ENCODE measurements around the gene NMRK1.
A peak's percentile ranks its signal among the peaks of the same experiment; 100 is the strongest.

The NMRK1 gene

GRCh38 chr9:75105841-75106240 is 17.9 kb upstream of the NMRK1 start:
- DNase-seq (ENCODE audit: insufficient read length, low spot score) (no peak), FAIRE-seq (no peak)
- TF ChIP-seq SPI1 (IDR thresholded peaks at IDR 0.05; ENCODE audit: low read depth, low read length) (no peak), POLR2AphosphoS5 (IDR thresholded peaks at IDR 0.05; ENCODE audit: low read depth, low read length) (no peak), POLR2A (IDR thresholded peaks at IDR 0.05; ENCODE audit: low read depth, low read length) (no peak), TAF1 (IDR thresholded peaks at IDR 0.05; ENCODE audit: low read depth, low read length) (no peak), POU2F2 (IDR thresholded peaks at IDR 0.05; ENCODE audit: low read depth, low read length) (no peak), PAX5 (IDR thresholded peaks at IDR 0.05; ENCODE audit: insufficient read depth, low read length, severe bottlenecking) (no peak)

- FAIRE-seq (no peak), DNase-seq (ENCODE audit: insufficient read length, low spot score) (no peak)
- TF ChIP-seq POU2F2 (IDR thresholded peaks at IDR 0.05; ENCODE audit: low read depth, low read length) (no peak), POLR2AphosphoS5 (IDR thresholded peaks at IDR 0.05; ENCODE audit: low read depth, low read length) (no peak)
Observed at GRCh38 chr9:75105019-75105540, 17.1 kb upstream of the NMRK1 start.

- DNase-seq (ENCODE audit: insufficient read length, low spot score) (no peak), FAIRE-seq (no peak)
- TF ChIP-seq PAX5 (IDR thresholded peaks at IDR 0.05; ENCODE audit: insufficient read depth, low read length, severe bottlenecking) (no peak), POLR2A (IDR thresholded peaks at IDR 0.05; ENCODE audit: low read depth, low read length) (no peak), SPI1 (IDR thresholded peaks at IDR 0.05; ENCODE audit: low read depth, low read length) (no peak), POU2F2 (IDR thresholded peaks at IDR 0.05; ENCODE audit: low read depth, low read length) (no peak), TAF1 (IDR thresholded peaks at IDR 0.05; ENCODE audit: low read depth, low read length) (no peak), POLR2AphosphoS5 (IDR thresholded peaks at IDR 0.05; ENCODE audit: low read depth, low read length) (no peak)
Observed at GRCh38 chr9:75104607-75105006, 16.7 kb upstream of the NMRK1 start.

DNA sequence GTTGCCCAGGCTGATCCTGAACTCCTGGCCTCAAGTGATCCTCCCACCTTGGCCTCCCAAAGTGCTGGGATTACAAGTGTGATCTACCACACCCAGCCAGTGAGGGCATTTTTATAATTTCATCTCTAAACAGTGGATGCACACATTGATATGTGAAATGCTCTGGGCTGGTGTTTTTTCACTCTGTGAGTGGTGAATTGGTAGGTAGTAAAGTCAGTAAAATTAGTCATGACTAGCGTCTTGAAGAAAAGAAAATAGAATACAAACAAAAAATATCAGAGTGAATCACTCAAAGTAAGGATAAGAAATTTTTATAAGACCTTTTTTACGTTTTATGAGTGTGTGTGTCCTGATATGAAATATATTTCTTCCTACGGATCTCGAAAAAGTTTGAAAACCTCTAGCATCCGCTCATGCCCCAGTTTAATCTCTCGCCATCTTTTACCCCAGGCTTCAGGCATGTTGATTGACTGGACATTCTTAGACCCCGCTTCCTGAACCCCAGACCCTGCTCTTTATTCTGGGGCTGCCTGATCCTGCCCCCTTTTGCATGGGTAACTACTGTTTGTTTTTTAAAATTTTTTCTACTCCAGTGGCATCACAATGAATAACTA is 14.3 kb upstream of the NMRK1 start:
- DNase-seq (ENCODE audit: insufficient read length, low spot score) (no peak), FAIRE-seq (no peak)
- TF ChIP-seq TAF1 (IDR thresholded peaks at IDR 0.05; ENCODE audit: low read depth, low read length) (no peak), POLR2AphosphoS5 (IDR thresholded peaks at IDR 0.05; ENCODE audit: low read depth, low read length) (no peak), SPI1 (IDR thresholded peaks at IDR 0.05; ENCODE audit: low read depth, low read length) (no peak), PAX5 (IDR thresholded peaks at IDR 0.05; ENCODE audit: insufficient read depth, low read length, severe bottlenecking) (no peak)

DNA sequence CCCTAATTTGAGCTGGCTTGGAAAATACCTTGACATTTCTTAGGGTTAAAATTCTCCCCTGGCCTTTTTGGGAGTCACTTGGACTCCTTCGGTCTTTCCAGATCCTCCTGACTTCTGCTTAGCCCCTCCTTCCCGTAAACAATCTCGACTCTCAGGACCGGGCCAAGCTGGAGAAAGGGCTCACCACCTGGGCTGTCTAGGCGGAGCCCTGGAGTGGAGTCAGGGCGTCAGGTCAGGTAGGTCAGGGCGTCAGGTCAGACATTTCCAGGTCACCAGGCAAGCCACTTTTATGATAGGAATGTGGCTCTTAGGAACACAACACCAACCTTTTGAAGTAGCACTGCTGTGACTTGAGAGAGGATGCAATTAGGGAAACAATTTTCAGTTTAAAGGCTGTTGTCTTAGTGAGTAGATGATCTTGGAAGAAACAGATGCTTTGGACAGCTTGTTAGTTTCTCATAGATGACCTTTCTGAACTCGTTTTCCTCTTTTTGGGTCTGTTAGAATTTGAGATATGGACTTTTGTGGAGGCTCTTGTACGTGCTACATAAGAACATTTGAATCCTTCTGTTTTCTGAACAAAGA is 13.1 kb upstream of the NMRK1 start:
- no peak for FAIRE-seq
- TF ChIP-seq PAX5 (IDR thresholded peaks at IDR 0.05; ENCODE audit: insufficient read depth, low read length, severe bottlenecking) (no peak), POLR2A (IDR thresholded peaks at IDR 0.05; ENCODE audit: low read depth, low read length) (no peak), TAF1 (IDR thresholded peaks at IDR 0.05; ENCODE audit: low read depth, low read length) (no peak), SPI1 (IDR thresholded peaks at IDR 0.05; ENCODE audit: low read depth, low read length) (no peak), POU2F2 (IDR thresholded peaks at IDR 0.05; ENCODE audit: low read depth, low read length) (no peak), POLR2AphosphoS5 (IDR thresholded peaks at IDR 0.05; ENCODE audit: low read depth, low read length) (no peak)
- no peak for DNase-seq (ENCODE audit: insufficient read length, low spot score)

DNA sequence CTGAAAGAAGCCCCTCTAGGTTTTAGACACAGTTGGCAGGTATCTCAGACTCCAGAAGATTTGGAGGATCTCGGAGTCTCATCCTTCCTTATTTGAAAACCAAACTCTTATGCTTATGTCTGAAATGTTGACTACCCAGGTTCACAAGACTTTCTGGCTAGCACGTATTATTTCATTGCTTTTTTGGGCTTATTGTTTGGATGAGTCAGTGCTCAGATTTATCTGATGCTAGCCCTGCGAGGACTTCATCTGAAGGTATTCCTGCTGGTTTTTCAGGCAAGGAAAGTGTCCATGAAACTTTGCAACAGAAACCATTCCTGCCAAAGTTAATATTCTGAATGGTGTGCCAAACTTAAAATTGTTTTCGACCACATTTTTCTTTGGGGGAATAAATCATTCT is 8.8 kb upstream of the NMRK1 start:
- TF ChIP-seq TAF1 (IDR thresholded peaks at IDR 0.05; ENCODE audit: low read depth, low read length): no peak
- no peak for TF ChIP-seq POLR2A (IDR thresholded peaks at IDR 0.05; ENCODE audit: low read depth, low read length)
- TF ChIP-seq POLR2AphosphoS5 (IDR thresholded peaks at IDR 0.05; ENCODE audit: low read depth, low read length): no peak
- TF ChIP-seq PAX5 (IDR thresholded peaks at IDR 0.05; ENCODE audit: insufficient read depth, low read length, severe bottlenecking): no peak
- TF ChIP-seq SPI1 (IDR thresholded peaks at IDR 0.05; ENCODE audit: low read depth, low read length): no peak
- TF ChIP-seq POU2F2 (IDR thresholded peaks at IDR 0.05; ENCODE audit: low read depth, low read length): no peak
- DNase-seq (ENCODE audit: insufficient read length, low spot score) (no peak), FAIRE-seq (no peak)

DNA sequence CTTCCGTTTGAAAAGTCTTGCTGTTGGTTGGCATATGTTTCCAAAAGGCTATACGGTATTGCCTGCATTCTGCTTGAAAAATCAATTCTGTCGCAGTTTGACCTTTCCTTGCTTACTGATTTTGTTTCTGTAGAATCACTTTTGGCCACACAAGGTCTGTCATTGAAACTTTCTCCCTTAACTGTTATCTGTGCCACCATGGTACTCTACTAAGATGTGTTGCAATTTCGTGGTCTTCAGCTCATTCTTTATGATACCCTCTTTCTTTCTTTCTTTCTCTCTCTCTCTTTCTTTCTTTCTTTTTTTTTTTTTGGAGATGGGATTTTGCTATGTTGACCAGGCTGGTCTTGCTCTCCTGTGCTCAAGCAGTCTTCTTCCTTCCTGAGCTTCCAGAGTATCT is 4.8 kb upstream of the NMRK1 start:
- FAIRE-seq (no peak), DNase-seq (ENCODE audit: insufficient read length, low spot score) (no peak)
- no peak for TF ChIP-seq TAF1 (IDR thresholded peaks at IDR 0.05; ENCODE audit: low read depth, low read length)
- TF ChIP-seq PAX5 (IDR thresholded peaks at IDR 0.05; ENCODE audit: insufficient read depth, low read length, severe bottlenecking): no peak
- no peak for TF ChIP-seq POLR2AphosphoS5 (IDR thresholded peaks at IDR 0.05; ENCODE audit: low read depth, low read length)
- TF ChIP-seq POU2F2 (IDR thresholded peaks at IDR 0.05; ENCODE audit: low read depth, low read length): no peak
- TF ChIP-seq POLR2A (IDR thresholded peaks at IDR 0.05; ENCODE audit: low read depth, low read length): no peak
- TF ChIP-seq SPI1 (IDR thresholded peaks at IDR 0.05; ENCODE audit: low read depth, low read length): no peak

- TF ChIP-seq POLR2AphosphoS5 (IDR thresholded peaks at IDR 0.05; ENCODE audit: low read depth, low read length) (no peak), PAX5 (IDR thresholded peaks at IDR 0.05; ENCODE audit: insufficient read depth, low read length, severe bottlenecking) (no peak), POLR2A (IDR thresholded peaks at IDR 0.05; ENCODE audit: low read depth, low read length) (no peak)
- DNase-seq (ENCODE audit: insufficient read length, low spot score): no peak
- FAIRE-seq: peak; percentile 35
Observed at GRCh38 chr9:75090579-75090978, 2.6 kb upstream of the NMRK1 start.

DNA sequence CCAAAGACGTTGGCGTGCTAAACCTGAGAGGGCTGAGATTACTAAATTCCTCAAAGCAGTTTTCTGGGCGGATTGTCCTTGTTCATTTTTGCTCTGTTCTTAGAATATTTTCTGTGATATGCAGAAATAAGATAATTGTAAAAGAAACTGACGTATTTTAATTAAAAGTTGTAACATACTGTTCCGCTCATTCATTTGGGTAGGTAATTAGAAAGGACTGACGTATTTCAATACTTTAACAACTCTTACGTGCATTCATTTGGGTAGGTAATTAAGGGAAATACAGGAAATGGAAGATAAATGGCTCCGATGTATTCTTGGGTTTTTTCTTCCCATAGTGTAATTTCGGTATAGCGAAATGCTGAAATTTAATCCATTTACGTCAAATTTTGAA is 1.4 kb upstream of the NMRK1 start:
- DNase-seq (ENCODE audit: insufficient read length, low spot score) (no peak), FAIRE-seq (no peak)
- TF ChIP-seq TAF1 (IDR thresholded peaks at IDR 0.05; ENCODE audit: low read depth, low read length): no peak
- no peak for TF ChIP-seq POLR2A (IDR thresholded peaks at IDR 0.05; ENCODE audit: low read depth, low read length)
- TF ChIP-seq POU2F2 (IDR thresholded peaks at IDR 0.05; ENCODE audit: low read depth, low read length): no peak
- no peak for TF ChIP-seq SPI1 (IDR thresholded peaks at IDR 0.05; ENCODE audit: low read depth, low read length)
- no peak for TF ChIP-seq POLR2AphosphoS5 (IDR thresholded peaks at IDR 0.05; ENCODE audit: low read depth, low read length)
- TF ChIP-seq PAX5 (IDR thresholded peaks at IDR 0.05; ENCODE audit: insufficient read depth, low read length, severe bottlenecking): no peak

Data from GM12891 (cell line).